K562 treated with DMSO at 1 percent for 48 hours (cell line): Measurements from ENCODE around the gene HTR1E. TPM values are rescaled to one million over a fixed set of nuclear protein-coding genes. Genes with fewer than 3 reads are reported as not detected.

Experiments used
- total RNA-seq: library from RNA; unstranded; fragments of 300-600 nt; gene quantifications from 2 replicates; pipeline ENCODE4 v1.2.3, GENCODE V29; 2022; ENCODE audit warnings: low replicate concordance; ENCODE audit errors: extremely low read depth

The HTR1E gene, protein sequence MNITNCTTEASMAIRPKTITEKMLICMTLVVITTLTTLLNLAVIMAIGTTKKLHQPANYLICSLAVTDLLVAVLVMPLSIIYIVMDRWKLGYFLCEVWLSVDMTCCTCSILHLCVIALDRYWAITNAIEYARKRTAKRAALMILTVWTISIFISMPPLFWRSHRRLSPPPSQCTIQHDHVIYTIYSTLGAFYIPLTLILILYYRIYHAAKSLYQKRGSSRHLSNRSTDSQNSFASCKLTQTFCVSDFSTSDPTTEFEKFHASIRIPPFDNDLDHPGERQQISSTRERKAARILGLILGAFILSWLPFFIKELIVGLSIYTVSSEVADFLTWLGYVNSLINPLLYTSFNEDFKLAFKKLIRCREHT
- not detected in 2 replicates for total RNA-seq

DNA sequence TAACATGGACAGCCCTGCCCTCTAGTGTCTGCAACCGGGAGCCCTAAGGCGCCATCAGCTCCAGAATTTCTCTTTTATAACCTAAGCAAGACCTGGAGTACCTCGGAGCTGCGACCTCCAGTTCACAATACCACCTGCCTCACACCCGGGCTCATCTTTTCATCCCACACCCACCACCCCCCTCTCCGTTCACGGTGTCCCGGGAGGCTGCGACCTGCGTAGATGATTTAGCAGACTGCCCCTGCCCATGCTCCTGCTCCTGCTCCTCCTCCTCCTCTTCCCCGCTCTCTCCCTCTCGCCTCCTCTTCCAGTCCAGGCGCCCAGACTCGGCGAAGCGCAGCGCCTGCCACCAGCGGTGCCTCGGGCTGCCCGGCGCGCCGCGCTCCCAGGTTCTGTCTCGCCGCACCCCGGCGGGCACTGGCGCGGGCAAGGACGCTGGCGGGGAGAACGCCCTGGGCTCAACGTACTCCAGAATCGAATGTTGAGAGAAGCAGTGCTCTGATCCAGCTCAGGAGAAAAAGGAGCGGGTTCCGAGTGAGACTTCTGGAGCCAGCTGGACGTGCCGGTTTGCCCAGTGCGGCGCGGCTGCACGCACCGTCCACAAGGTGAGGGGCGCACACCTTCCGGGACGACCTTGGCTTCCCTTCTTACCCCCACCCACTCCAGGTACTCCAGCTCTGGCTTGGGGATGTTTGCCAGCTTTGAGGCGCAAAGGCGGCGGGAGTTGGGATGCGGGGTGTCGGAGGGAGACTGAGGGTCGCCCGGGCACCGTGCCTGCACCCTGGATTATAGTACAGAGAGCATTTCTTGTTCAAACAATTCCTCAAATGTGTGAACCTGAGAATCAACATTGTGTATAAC, at the start of gene HTR1E:
HTR1E (plus strand) TSS at position 310 of the 861 bp plus-strand sequence. CDS start 77,807 bp downstream, outside the sequence.

Other genes with a start within 250 kb of the HTR1E start
- gene CGA, start 157.6 kb downstream of the HTR1E start, total RNA-seq, result not detected in 2 replicates
- not detected in 2 replicates for gene ZNF292, start 218.0 kb downstream of the HTR1E start, total RNA-seq